HTR-8/SVneo (cell line): ENCODE results near the gene CDH24.

Source experiments
- DNase-seq: peaks from one replicate; pipeline ENCODE4 v3.0.0; 2011; ENCODE audit warnings: low spot score, mixed read lengths; ENCODE audit not compliant: insufficient read length
- FAIRE-seq: peaks from 2 replicates; lab custom pipeline; 2011; peaks lifted over from hg19 to GRCh38; lab: Jason Lieb, UNC

Gene CDH24

DNA sequence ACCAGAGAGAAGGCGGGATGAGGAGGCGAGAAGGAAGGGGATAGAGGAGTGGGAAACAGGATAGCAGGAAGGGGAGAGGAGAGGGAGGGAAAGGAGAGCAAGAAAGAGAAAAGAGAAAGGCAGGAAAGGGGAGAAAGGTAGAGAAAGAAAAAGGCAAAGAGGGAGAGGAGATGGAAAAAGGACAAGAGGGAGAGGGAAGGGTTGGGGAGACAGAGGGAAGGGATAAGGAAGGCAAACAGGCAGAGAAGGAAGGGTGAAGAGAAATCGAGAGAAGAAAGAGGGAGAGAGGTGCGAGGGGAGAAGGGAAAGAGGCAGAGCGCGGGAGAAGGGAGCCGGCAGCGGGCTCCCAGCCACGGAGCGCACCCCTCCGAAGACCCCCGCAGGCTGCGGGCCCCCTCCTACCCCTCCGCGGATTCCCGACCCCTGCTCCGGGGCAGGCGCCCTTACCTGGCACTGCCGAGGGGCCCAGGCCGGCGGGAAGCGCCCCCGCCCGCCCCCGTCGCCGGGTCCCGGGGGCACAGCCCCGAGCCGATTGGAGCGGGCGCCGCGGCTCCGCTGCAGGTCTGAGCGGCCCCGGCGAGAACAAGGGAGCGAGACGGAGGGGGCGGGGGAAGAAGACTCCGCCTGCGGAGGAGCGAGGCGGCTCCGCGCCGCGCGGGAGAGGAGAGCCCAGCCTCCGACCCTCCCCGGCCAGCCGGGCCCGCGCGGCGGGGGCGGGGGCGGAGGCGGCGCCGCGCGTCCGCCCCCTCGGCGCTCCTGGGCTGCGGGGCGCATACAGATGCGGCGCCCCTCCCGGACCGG, at the start of gene CDH24:
Gene CDH24, minus strand, starts transcription at position 565 of the 801 bp plus-strand sequence. CDS start 1,787 bp downstream, outside the sequence.
- no peak for FAIRE-seq
- peak; percentile 49 for DNase-seq

GRCh38 chr14:23106747-23107045, 49.4 kb upstream of the CDH24 start:
- DNase-seq (no peak), FAIRE-seq (no peak)

DNA sequence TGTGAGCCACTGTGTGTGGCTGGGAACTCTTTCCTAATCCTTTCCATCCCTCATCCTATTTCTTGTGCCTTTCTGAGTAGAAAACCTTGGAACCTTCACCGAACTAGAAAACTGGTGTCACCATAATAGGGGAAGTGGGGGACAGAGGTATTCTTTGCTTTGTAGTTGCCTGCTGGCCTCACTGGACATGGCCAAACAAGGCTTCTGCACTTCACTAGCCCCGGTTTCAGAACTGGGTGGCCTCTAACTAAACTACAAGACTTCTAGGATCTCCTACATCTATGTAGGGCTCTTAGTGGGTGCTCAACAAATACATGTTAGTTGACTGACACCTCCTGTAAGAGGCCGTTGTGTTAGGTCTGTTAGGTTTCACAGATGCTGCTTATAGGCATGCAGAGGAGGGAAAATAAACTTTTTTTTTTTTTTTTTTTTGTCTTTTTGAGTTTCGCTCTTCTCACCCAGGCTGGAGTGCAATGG, 48.1 kb upstream of the CDH24 start:
- DNase-seq: no peak
- no peak for FAIRE-seq

- no peak for DNase-seq
Measured at GRCh38 chr14:23104591-23105347, 47.4 kb upstream of the CDH24 start, which contains the start of gene CIROP. Gene CIROP (minus strand): TSS chr14:23104989. CDS start chr14:23104920, 69 bp downstream.

GRCh38 chr14:23104070-23104590, 46.8 kb upstream of the CDH24 start:
- FAIRE-seq: no peak

More at GRCh38 chr14:23104591-23105347, 47.4 kb upstream of the CDH24 start, which contains the start of gene CIROP:
- FAIRE-seq: no peak

DNA sequence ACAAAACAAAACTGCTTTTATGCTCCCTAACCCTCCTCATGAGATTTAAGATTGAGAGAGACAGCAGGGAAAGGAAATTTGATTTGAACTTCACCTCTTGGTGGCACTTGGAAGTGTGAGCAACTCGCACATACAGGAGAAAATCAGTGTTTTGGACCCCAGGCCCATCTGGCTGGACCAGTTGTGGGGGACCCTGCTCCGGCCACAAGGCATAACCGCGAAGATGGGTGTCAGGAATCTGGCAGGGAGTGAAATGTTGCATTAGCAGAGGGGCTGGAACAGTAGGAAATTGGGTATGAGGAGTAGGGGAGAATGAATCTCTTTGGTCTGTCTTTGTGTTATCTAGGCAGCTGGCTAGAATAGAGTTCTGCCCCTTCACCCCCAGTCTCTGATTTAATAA, 46.3 kb upstream of the CDH24 start:
- DNase-seq (no peak), FAIRE-seq (no peak)

More at GRCh38 chr14:23104070-23104590, 46.8 kb upstream of the CDH24 start:
- no peak for DNase-seq

- no peak for FAIRE-seq
- no peak for DNase-seq
Measured at GRCh38 chr14:23102801-23103200, 45.5 kb upstream of the CDH24 start.

GRCh38 chr14:23101986-23102625, 44.8 kb upstream of the CDH24 start:
- FAIRE-seq: no peak

GRCh38 chr14:23101213-23101970, 44.1 kb upstream of the CDH24 start:
- no peak for FAIRE-seq
- DNase-seq: no peak

More at GRCh38 chr14:23101986-23102625, 44.8 kb upstream of the CDH24 start:
- no peak for DNase-seq

DNA sequence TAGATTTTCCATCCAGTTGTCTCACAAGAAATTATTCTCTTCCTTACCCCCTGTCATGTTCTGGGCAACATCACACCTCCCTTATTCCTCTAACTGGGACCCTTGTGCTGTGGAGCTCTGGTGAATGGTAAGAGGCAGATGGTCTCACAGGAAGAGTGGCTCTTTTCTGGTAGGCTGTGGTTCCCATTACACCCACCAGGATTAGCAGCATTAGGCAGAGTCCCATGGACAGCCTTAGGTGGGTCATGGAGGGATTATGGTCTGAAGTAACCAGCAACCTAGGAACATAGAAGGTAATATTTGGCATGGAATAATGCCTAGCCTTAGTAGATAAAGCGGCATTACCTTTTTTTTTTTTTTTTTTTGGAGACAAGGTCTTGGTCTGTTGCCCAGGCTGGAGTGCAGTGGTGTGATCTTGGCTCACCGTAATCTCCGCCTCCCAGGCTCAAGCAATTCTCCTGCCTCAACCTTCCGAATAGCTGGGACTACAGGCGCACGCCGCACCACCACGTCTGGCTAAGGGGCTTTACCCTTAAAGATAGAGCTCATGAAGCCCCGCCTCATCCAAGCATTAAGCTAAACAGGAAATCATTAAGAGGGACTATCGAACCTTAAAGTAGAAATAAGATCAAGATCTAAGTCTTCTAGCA, 42.0 kb upstream of the CDH24 start:
- FAIRE-seq (no peak), DNase-seq (no peak)

DNA sequence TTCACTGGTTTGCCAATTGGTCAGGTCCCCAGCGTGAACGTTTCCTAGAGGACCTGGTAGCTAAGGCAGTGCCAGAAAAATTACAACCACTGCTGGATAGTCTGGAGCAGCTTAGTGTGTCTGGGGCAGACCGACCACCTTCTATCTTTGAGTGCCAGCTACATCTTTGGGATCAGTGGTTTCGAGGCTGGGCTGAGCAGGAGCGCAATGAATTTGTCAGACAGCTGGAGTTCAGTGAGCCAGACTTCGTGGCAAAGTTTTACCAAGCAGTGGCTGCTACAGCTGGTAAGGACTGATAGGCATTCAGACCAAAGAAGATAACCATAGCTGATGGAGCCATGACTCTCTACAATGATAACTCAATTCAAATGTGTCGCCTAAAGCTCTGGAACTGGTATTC, 40.5 kb upstream of the CDH24 start:
- FAIRE-seq (no peak), DNase-seq (no peak)

DNA sequence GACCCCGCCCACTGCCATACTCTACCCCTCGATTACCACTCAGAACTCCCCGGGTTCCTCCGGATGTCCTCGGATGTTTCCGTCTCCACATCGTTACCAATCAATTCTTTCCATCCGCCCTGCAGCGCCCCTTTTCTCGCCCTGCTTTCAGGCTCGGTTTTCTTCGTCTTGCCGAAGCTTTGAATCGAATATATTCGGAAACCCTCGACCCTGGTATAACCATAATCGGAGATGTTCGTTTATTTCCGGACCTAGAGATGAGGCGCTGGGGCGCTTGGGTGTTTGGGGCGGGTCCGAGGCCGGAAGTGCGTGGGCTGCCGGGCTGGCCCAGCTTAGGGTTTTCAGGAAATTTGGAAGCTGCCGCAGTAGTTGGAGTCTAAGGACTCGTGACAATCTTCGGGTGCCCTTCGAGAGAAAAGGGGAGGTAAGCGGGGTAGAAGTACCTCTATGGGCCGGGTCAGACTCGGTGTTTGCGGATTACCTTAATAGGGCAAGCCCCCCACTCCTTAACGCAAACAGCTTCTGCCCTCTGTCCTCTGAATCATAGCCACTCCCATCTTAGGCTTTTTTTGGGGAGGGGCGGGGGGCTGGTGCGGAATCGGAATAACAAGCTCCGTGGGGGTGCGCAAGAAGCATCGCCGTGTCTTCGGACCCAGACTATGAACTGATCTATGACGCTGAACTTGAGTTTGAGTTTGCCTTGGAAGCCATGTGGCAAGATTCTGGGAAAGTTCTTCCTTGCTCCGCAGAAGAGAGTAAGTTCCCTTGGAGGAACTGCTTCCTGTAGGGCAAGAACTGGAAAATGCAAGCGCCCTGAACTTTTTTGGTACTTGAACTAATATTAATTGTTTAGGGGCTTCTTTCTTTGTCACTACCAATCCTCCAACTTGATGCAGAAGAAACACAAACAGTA, 38.1 kb upstream of the CDH24 start, which contains the start of gene C14orf119:
Gene C14orf119, plus strand, starts transcription at position 310 of the 913 bp plus-strand sequence. CDS start 2,154 bp downstream, outside the sequence.
- DNase-seq (peak; percentile 92), FAIRE-seq (no peak)

GRCh38 chr14:23094666-23095195, 37.4 kb upstream of the CDH24 start, which contains the start of gene ACIN1:
Gene ACIN1 (minus strand): TSS chr14:23095136. CDS start chr14:23095112, 24 bp downstream.
- FAIRE-seq: no peak

GRCh38 chr14:23093991-23094665, 36.8 kb upstream of the CDH24 start:
- DNase-seq: peak; percentile 75
- no peak for FAIRE-seq

More at GRCh38 chr14:23094666-23095195, 37.4 kb upstream of the CDH24 start, which contains the start of gene ACIN1:
- no peak for DNase-seq

DNA sequence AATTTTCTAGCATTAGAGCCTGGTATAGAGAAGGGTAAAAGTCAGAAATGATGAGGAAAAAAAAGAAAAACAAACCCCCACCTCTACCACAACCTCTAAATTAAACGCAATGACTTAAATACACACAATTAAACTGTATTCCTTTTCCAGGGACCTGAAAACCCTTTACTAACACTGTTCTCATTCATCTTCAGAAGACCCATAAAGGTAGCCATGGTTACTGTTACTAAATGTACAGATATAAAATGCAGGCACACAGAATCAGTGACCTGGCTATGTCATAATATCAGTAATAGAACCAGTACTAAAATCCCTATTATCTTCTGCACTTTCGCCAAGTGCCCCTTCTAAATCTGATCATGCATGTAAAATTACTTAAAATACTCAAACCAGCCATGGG, 36.2 kb upstream of the CDH24 start:
- DNase-seq: no peak
- FAIRE-seq: no peak

DNA sequence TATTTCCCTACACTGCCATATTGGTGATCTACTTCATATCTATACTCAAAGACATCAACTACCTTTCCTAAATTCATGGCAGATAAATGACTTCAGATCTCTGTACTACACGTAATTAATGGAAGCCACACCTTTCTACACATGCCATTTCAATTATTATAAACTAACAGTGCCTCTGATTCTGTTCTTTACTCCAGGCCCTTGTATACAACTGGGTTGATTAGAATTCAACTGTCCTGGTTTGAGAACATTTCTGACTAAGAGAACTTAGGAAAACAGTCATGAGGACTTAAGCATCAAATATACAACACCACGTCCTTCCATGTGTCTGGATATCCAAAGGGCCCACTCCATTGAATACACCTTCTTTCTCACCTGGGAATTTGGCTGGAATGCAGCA, 35.8 kb upstream of the CDH24 start:
- no peak for DNase-seq
- FAIRE-seq: no peak
